Astrocyte of the spinal cord (primary cell): ENCODE measurements around the gene MMP21.

Experiments used
- DNase-seq: peaks from one replicate; pipeline ENCODE4 v3.0.0; 2011; ENCODE audit warnings: low read depth, low spot score
- H3K4me3 ChIP-seq: 2 replicates; pipeline ENCODE4 v1.5.1; 2011; ENCODE audit warnings: low read depth, mild to moderate bottlenecking, low read length, moderate library complexity
- in situ Hi-C: cut with HindIII; loops from 2 replicates; pipeline ENCODE4 v1.10.0; 2017; ENCODE audit warnings: low sequenced_read_pairs
- TF ChIP-seq, protein P1 (sequence below): IDR thresholded peaks from 2 replicates; pipeline ENCODE4 v1.5.1; 2012; ENCODE audit warnings: low read depth, mild to moderate bottlenecking, low read length, inconsistent platforms

The MMP21 gene

DNA sequence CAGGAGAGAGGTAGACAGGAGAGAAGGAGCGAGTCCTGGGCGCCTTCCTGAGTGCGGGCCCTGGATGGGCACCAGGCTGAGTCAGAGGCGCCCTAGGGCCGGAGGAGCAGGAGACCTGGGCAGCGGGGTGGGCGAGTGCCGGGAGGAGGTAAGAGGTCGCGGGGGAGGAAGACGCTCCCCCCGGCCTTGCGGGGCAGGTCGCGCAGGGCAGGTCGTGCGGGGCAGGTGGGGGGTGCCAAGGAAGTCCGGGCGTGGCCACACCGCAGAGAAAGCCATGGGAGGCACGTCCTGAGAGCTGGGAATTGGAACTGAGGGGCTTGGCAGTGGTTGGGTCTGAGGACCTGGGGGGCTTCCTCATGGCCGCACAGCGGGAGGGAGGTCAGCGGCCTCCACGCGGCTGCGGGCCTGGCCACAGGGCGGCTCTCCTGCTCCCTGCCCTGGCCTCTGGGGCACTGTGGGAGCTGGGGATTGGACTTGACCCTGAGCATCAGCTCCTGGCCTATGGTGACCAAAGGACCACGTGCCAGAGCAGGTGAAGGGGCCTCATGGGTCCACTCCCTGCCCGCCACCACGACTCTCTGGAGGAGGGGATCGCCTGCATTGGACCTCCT lies 935 bp downstream of the MMP21 start:
- in situ Hi-C loops, result no loop called here

DNA sequence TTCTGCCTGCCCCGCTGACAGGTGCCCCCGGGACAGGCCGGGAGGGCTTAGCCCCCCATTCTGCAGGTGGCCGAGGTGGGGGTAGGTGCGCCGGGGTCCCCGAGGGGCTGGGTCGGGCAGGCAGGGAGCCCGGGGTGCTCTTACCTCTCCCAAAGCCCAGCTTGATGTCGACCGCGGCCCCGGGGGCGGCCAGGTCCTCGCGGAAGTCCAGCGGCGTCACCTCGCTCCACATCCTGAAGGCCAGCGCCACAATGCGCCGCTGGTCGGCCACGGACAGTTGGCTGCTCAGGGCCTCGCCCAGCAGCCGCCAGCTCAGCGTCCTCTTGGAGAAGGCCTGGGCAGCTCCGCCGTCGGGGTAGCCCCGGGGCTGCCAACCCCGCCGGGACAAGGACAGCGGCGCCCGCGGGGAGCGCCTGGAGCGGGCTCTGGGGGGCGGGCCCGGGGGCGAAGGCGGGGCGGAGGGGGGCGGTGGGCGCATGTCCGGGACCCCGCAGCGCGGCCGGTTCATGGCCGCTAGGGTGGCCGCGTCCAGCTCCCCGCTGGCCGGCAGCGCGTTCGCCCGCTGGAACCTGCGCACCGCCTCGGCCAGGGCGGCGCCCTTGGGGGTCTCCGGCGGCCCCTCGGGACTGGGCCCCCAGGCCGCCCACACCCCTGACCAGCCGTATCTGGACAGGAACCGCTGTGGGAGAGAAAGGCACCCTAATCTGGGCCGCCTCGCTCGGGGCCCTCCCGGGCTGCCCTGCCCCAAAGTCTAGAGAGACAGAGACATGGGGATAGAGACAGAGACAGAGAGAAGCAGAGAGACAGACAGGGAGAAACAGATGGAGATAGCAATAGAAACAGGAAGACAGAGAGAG lies 1.7 kb downstream of the MMP21 start:
- TF ChIP-seq, protein P1, sequence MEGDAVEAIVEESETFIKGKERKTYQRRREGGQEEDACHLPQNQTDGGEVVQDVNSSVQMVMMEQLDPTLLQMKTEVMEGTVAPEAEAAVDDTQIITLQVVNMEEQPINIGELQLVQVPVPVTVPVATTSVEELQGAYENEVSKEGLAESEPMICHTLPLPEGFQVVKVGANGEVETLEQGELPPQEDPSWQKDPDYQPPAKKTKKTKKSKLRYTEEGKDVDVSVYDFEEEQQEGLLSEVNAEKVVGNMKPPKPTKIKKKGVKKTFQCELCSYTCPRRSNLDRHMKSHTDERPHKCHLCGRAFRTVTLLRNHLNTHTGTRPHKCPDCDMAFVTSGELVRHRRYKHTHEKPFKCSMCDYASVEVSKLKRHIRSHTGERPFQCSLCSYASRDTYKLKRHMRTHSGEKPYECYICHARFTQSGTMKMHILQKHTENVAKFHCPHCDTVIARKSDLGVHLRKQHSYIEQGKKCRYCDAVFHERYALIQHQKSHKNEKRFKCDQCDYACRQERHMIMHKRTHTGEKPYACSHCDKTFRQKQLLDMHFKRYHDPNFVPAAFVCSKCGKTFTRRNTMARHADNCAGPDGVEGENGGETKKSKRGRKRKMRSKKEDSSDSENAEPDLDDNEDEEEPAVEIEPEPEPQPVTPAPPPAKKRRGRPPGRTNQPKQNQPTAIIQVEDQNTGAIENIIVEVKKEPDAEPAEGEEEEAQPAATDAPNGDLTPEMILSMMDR, result no peak
- no peak overlapping the region for H3K4me3 ChIP-seq
- in situ Hi-C loops, result no loop called here
- DNase-seq, result no peak

More for the DNA sequence above, 935 bp downstream of the MMP21 start:
- DNase-seq, result no peak
- TF ChIP-seq, protein P1, result no peak
- H3K4me3 ChIP-seq, result no peak overlapping the region

DNA sequence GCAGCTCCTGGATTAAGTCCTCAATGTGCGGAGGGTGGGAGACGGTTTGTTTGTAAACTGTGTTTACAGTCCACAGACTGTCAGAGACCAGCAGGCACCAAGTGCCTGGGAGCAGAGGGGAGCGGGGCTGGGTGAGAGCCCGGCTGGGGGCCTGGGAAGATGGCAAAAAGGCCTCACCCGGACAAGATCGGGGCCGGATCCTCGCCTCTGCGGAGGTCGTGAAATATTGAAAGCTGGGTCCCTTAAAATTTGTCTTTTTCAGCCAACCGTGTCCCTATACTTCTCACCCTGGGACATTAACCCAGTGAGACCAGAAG lies 2.8 kb downstream of the MMP21 start:
- no peak for DNase-seq
- TF ChIP-seq, protein P1, result no peak
- H3K4me3 ChIP-seq, result no peak overlapping the region
- in situ Hi-C loops, result no loop called here

DNA sequence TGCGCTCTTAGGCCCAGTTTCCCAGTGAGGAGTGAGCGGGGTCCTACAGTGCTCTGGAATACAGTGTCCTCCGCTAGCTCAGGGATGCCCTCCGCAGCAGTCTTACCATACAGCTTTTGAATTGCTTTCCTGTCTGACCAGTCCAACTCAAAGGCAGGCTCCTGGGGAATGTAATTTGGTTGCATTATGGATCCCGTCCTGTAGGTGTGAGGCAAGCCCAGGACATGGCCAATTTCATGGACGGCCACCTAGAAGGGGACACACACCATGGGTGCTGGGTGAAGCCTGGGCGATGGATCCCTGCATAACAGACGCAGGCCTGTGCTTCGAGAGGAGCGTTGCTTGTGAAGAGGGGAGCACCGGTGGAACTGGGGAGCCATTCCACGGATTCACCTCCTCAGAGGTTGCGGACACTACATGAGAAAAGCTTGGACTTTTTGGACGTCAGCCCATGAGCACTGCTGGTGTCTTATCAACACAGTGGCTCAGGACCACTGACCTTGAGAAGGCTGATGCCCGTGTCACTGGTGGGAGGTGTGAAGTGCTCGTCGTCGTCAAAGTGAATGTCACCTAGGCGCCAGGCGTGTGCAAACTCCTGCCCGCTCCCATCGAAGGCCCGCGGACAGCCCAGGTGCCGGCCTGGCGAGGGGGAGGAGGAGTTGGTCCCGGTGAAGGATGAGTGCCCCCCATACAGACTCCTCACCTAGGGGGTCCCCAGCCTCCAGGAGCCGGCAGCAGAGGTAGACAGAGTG lies 3.3 kb downstream of the MMP21 start:
- TF ChIP-seq, protein P1, result no peak
- no peak overlapping the region for H3K4me3 ChIP-seq
- in situ Hi-C loops, result no loop called here
- DNase-seq, result no peak

DNA sequence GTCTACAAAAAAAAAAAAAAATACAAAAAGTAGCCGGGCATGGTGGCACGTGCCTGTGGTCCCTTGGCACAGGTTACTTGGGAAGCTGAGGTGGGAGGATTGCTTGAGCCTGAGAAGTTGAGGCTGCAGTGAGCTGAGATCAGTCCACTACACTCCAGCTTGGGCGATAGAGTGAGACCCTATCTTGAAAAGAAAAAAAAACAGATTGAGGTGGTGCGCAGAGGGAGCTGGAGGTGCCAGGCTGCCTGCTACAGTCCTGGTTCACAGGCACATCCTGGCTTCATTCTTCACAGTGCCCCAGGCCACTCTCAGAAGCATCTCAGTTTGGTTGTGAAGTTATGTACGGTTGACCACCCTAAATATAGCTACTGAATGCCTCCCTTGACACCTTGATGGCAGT lies 4.8 kb downstream of the MMP21 start:
- in situ Hi-C loops, result no loop called here
- no peak overlapping the region for H3K4me3 ChIP-seq
- no peak for DNase-seq
- TF ChIP-seq, protein P1, result no peak

DNA sequence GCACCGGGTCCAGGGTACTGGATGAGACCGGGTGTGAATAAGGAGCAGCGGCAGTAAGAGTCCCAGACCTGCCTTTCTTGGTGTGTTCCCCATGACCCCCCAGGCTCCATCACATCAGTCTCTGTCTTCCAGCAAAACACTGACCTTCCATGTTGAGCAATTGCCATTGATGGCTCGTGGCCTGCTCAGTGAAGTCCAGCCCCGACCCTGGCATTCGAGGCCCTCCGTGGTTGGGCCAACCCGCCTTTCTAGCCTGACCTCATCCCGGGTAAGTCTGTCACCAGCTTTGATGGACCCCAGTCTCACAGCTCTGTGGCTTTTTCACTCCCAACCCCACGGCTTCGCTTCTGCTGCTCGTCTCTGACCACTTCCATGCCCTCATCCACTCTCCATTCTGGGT lies 6.4 kb downstream of the MMP21 start:
- H3K4me3 ChIP-seq, result no peak overlapping the region
- in situ Hi-C loops, result no loop called here
- TF ChIP-seq, protein P1, result no peak
- DNase-seq, result no peak
